ENCODE results near the gene ZNF670. TPM values are rescaled to one million over a fixed set of nuclear protein-coding genes. Genes with fewer than 3 reads are reported as not detected.

ZNF670 gene
- total RNA-seq, 1 donor from 2014 or later: 2.3 TPM

DNA sequence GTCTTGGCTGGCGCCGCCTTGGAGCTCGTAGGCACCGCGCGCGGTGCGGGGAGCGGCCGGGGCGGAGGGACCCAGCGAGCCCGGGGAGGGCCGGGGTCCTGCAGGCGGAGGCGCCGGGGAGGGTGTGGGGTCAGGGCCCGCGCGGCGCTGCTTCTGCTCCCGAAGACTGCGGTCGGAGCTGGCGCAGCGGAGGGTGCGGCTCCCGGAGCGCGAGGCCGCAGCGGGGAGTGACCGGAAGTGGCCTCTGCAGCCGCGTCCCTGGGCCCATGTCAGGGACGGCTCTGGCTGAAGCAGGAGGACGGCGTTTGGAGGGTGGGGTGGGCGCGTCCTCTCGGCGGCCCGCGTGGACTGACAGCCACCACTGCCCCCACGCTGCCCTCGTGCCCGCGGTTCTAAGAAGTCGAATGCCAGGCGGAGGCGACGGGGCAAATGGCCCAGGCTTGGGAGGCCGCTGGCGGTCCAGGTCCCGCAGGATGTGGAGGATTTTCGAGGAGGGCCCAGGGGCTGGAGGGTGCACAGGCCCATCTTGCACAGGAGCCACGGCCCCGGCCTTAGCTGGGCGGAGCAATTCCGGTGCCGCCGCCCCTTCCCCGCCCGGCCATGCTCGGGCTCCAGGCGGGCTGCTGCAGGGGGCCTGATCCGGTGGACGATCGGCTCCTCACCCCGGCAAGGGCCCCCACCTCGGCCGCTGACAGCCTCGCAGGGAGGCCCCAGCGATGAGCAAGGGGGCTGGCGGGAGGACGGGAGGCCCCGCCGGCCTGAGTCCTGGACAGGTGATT, 33.3 kb upstream of the ZNF670 start:
- DNase-seq (ENCODE audit: low read depth): no peak
- TF ChIP-seq, protein P1, sequence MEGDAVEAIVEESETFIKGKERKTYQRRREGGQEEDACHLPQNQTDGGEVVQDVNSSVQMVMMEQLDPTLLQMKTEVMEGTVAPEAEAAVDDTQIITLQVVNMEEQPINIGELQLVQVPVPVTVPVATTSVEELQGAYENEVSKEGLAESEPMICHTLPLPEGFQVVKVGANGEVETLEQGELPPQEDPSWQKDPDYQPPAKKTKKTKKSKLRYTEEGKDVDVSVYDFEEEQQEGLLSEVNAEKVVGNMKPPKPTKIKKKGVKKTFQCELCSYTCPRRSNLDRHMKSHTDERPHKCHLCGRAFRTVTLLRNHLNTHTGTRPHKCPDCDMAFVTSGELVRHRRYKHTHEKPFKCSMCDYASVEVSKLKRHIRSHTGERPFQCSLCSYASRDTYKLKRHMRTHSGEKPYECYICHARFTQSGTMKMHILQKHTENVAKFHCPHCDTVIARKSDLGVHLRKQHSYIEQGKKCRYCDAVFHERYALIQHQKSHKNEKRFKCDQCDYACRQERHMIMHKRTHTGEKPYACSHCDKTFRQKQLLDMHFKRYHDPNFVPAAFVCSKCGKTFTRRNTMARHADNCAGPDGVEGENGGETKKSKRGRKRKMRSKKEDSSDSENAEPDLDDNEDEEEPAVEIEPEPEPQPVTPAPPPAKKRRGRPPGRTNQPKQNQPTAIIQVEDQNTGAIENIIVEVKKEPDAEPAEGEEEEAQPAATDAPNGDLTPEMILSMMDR (conservative IDR thresholded peaks at IDR 0.05; ENCODE audit: low read depth, low read length): no peak
- H3K4me3 ChIP-seq (ENCODE audit: low read depth, low read length): peak overlapping the region; percentile 71

- DNase-seq (ENCODE audit: low read depth): no peak
- TF ChIP-seq, protein P1 (conservative IDR thresholded peaks at IDR 0.05; ENCODE audit: low read depth, low read length): no peak
- peak overlapping the region; percentile 71 for H3K4me3 ChIP-seq (ENCODE audit: low read depth, low read length)
These were observed 32.7 kb upstream of the ZNF670 start for GRCh38 chr1:247111259-247111699.

DNA sequence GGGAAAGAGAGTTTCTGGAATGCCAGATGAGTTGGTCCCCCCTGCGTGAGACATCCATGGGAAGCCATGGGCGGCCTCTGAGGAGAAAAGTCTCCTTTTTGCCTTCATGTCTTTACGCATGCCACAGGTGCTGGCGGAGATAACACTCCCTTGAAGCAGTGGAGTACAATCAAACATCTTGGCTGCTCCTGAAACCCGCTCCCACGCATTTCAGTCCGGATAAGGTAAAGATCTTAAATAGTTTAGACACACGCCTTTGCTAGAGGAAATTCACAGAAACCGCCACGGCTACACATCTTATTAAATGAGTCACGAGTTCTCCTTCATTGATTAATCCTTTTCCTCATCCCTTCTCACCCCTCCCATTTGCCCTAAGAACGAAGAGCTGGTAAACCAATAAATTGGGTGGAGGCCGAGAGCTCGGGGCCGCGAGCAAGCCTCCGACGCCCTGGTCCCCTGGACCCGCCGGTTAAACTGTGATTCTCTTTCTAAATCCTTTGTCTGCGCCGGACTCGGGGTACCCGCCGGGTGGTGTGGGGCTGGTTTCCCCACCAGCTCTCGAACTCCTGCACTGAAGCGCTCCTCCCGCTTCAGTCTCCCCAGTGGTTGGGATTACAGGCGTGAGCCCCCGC, 32.1 kb upstream of the ZNF670 start:
- TF ChIP-seq, protein P1 (conservative IDR thresholded peaks at IDR 0.05; ENCODE audit: low read depth, low read length): no peak
- no peak for DNase-seq (ENCODE audit: low read depth)
- peak overlapping the region; percentile 71 for H3K4me3 ChIP-seq (ENCODE audit: low read depth, low read length)

- H3K4me3 ChIP-seq (ENCODE audit: low read depth, low read length): no peak overlapping the region
- DNase-seq (ENCODE audit: low read depth): no peak
- TF ChIP-seq, protein P1 (conservative IDR thresholded peaks at IDR 0.05; ENCODE audit: low read depth, low read length): no peak
These were observed 29.1 kb upstream of the ZNF670 start for GRCh38 chr1:247107694-247108093.

- no peak for DNase-seq (ENCODE audit: low read depth)
- TF ChIP-seq, protein P1 (conservative IDR thresholded peaks at IDR 0.05; ENCODE audit: low read depth, low read length): no peak
These were observed 27.4 kb upstream of the ZNF670 start for GRCh38 chr1:247105966-247106365.

DNA sequence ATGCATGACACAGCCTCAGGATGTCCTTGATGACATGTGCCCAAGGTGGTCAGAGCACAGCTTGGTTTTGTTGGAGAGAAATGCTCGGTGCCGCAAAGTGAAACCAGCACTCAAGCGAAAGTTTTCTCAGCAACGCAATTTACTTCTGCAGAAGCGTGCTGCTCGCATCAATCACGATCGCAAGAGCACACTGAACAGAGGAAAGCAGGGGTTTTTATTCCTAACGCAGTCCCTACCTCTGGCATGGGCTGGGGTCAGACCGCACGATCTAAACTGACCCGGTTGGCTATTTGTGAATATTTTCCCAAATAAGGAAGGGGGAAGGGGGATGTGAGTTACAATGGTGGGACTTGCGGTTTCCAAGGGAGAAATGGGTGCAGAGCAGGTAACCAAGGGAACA, 26.4 kb upstream of the ZNF670 start:
- no peak overlapping the region for H3K4me3 ChIP-seq (ENCODE audit: low read depth, low read length)
- TF ChIP-seq, protein P1 (conservative IDR thresholded peaks at IDR 0.05; ENCODE audit: low read depth, low read length): no peak
- DNase-seq (ENCODE audit: low read depth): no peak

More at GRCh38 chr1:247105966-247106365, 27.4 kb upstream of the ZNF670 start:
- H3K4me3 ChIP-seq (ENCODE audit: low read depth, low read length): no peak overlapping the region

Data from epithelial cell of proximal tubule (primary cell).